HT1080 (cell line): Measurements from ENCODE around the gene PLSCR4. TPM values are rescaled to one million over a fixed set of nuclear protein-coding genes. Genes with fewer than 3 reads are reported as not detected.

Experiments
- DNase-seq: peaks from one replicate; pipeline ENCODE4 v3.0.0-alpha.2; 2015; ENCODE audit warnings: low read depth
- total RNA-seq: library from RNA; depleted of rRNA; stranded (reverse); fragments of >200 nt; shearing (Covaris generic); gene quantifications from 2 replicates; pipeline ENCODE4 v1.2.3, GENCODE V29; 2014

The PLSCR4 gene
- total RNA-seq, 1 experiment from 2014 or later = 2.6 TPM

GRCh38 chr3:146196789-146197188 lies 54.1 kb downstream of the PLSCR4 start:
- no peak for DNase-seq

- DNase-seq = no peak
Observed at GRCh38 chr3:146195605-146196004, 55.3 kb downstream of the PLSCR4 start.

- DNase-seq = no peak
Observed at GRCh38 chr3:146195030-146195429, 55.9 kb downstream of the PLSCR4 start.

GRCh38 chr3:146191051-146191450 lies 59.9 kb downstream of the PLSCR4 start:
- no peak for DNase-seq

GRCh38 chr3:146189519-146190173 lies 61.3 kb downstream of the PLSCR4 start:
- peak; percentile 76 for DNase-seq

GRCh38 chr3:146187334-146187950 lies 63.5 kb downstream of the PLSCR4 start:
- DNase-seq = peak; percentile 54

- DNase-seq = peak; percentile 78
Observed at GRCh38 chr3:146184241-146185015, 66.5 kb downstream of the PLSCR4 start.

- no peak for DNase-seq
Observed at GRCh38 chr3:146181216-146181615, 69.7 kb downstream of the PLSCR4 start.

- no peak for DNase-seq
Observed at GRCh38 chr3:146180376-146180775, 70.5 kb downstream of the PLSCR4 start.

GRCh38 chr3:146178006-146178689 lies 72.8 kb downstream of the PLSCR4 start:
- no peak for DNase-seq

- DNase-seq = no peak
Observed at GRCh38 chr3:146177519-146177918, 73.4 kb downstream of the PLSCR4 start.

- DNase-seq = peak; percentile 70
Observed at GRCh38 chr3:146177072-146177471, 73.8 kb downstream of the PLSCR4 start.

- no peak for DNase-seq
Observed at GRCh38 chr3:146172586-146172985, 78.3 kb downstream of the PLSCR4 start.

GRCh38 chr3:146170591-146170990 lies 80.3 kb downstream of the PLSCR4 start:
- DNase-seq = no peak

GRCh38 chr3:146169891-146170290 lies 81.0 kb downstream of the PLSCR4 start:
- DNase-seq = no peak

GRCh38 chr3:146166826-146167225 lies 84.1 kb downstream of the PLSCR4 start:
- DNase-seq = no peak

GRCh38 chr3:146166415-146166821 lies 84.5 kb downstream of the PLSCR4 start:
- peak; percentile 82 for DNase-seq

GRCh38 chr3:146165877-146166276 lies 85.0 kb downstream of the PLSCR4 start:
- DNase-seq = no peak

- peak; percentile 48 for DNase-seq
Observed at GRCh38 chr3:146164971-146165769, 85.7 kb downstream of the PLSCR4 start.

GRCh38 chr3:146164506-146164905 lies 86.4 kb downstream of the PLSCR4 start:
- DNase-seq = no peak

- no peak for DNase-seq
Observed at GRCh38 chr3:146164071-146164470, 86.8 kb downstream of the PLSCR4 start.
